Measurements from ENCODE around the gene GALNT8.
"Not testable (repeated sequence)": the region's sequence is repeated elsewhere in the genome, so short reads cannot be mapped to it uniquely, and the experiment has no call there.

GALNT8 gene

GRCh38 chr12:4743046-4743445 lies 22.8 kb downstream of the GALNT8 start:
- H3K9ac ChIP-seq (ENCODE audit: low read length): no peak overlapping the region
- H3K9me3 ChIP-seq (ENCODE audit: control insufficient read depth, insufficient read depth, low read depth, low read length): no peaks in the 10 kb centered on the region; the same call in 1 of the 2 replicates
- H3K27ac ChIP-seq (ENCODE audit: low read depth, low read length): no peak overlapping the region
- H3K36me3 ChIP-seq (ENCODE audit: control insufficient read depth, insufficient read depth, low read length): no peaks in the 10 kb centered on the region
- H3K27me3 ChIP-seq (ENCODE audit: control insufficient read depth, insufficient read depth, low read length): no peaks in the 10 kb centered on the region
- H3K4me3 ChIP-seq (ENCODE audit: low read depth, low read length): no peak overlapping the region
- H3K4me1 ChIP-seq (ENCODE audit: control insufficient read depth, insufficient read depth, low read length): no peaks in the 10 kb centered on the region

GRCh38 chr12:4744709-4745108 lies 24.5 kb downstream of the GALNT8 start:
- Histone ChIP-seq H3K36me3 (ENCODE audit: control insufficient read depth, insufficient read depth, low read length) (no peaks in the 10 kb centered on the region), H3K4me1 (ENCODE audit: control insufficient read depth, insufficient read depth, low read length) (no peaks in the 10 kb centered on the region), H3K27me3 (ENCODE audit: control insufficient read depth, insufficient read depth, low read length) (no peaks in the 10 kb centered on the region), H3K9ac (ENCODE audit: low read length) (no peak overlapping the region), H3K9me3 (ENCODE audit: control insufficient read depth, insufficient read depth, low read depth, low read length) (no peaks in the 10 kb centered on the region; the same call in 1 of the 2 replicates), H3K4me3 (ENCODE audit: low read depth, low read length) (no peak overlapping the region), H3K27ac (ENCODE audit: low read depth, low read length) (no peak overlapping the region)

- Histone ChIP-seq H3K9me3 (ENCODE audit: control insufficient read depth, insufficient read depth, low read depth, low read length) (no peaks in the 10 kb centered on the region; the same call in 1 of the 2 replicates), H3K9ac (ENCODE audit: low read length) (no peak overlapping the region), H3K36me3 (ENCODE audit: control insufficient read depth, insufficient read depth, low read length) (no peaks in the 10 kb centered on the region), H3K4me1 (ENCODE audit: control insufficient read depth, insufficient read depth, low read length) (no peaks in the 10 kb centered on the region), H3K27ac (ENCODE audit: low read depth, low read length) (no peak overlapping the region), H3K27me3 (ENCODE audit: control insufficient read depth, insufficient read depth, low read length) (no peaks in the 10 kb centered on the region), H3K4me3 (ENCODE audit: low read depth, low read length) (no peak overlapping the region)
Measured at GRCh38 chr12:4745249-4745648, 25.0 kb downstream of the GALNT8 start.

DNA sequence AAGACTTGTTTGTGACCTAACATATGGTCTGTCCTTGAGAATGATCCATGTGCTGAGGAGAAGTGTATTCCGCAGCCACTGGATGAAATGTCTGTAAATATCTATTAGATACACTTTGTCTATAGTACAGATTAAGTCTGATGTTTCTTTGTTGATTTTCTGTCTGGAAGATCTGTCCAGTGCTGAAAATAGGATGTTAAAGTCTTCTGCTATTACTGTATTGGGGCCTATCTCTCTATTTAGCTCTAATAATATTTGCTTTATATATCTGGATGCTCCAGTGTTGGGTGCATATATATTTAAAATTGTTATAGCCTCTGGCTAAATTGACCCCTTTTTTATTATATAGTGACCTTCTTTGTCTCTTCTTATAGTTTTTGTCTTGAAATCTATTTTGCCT lies 31.5 kb downstream of the GALNT8 start:
- not testable (repeated sequence) for H3K4me3 ChIP-seq (ENCODE audit: low read depth, low read length); H3K27me3 ChIP-seq (ENCODE audit: control insufficient read depth, insufficient read depth, low read length); H3K9me3 ChIP-seq (ENCODE audit: control insufficient read depth, insufficient read depth, low read depth, low read length); H3K36me3 ChIP-seq (ENCODE audit: control insufficient read depth, insufficient read depth, low read length); H3K4me1 ChIP-seq (ENCODE audit: control insufficient read depth, insufficient read depth, low read length); H3K27ac ChIP-seq (ENCODE audit: low read depth, low read length); H3K9ac ChIP-seq (ENCODE audit: low read length)

GRCh38 chr12:4762773-4763172 lies 42.6 kb downstream of the GALNT8 start:
- Histone ChIP-seq H3K4me3 (ENCODE audit: low read depth, low read length) (no peak overlapping the region), H3K27ac (ENCODE audit: low read depth, low read length) (no peak overlapping the region), H3K9me3 (ENCODE audit: control insufficient read depth, insufficient read depth, low read depth, low read length) (no peaks in the 10 kb centered on the region), H3K9ac (ENCODE audit: low read length) (no peak overlapping the region), H3K4me1 (ENCODE audit: control insufficient read depth, insufficient read depth, low read length) (peaks cover 8% of the 10 kb centered on the region), H3K36me3 (ENCODE audit: control insufficient read depth, insufficient read depth, low read length) (peaks cover 2% of the 10 kb centered on the region; the same call in 1 of the 2 replicates), H3K27me3 (ENCODE audit: control insufficient read depth, insufficient read depth, low read length) (no peaks in the 10 kb centered on the region)

GRCh38 chr12:4763549-4763948 lies 43.3 kb downstream of the GALNT8 start:
- Histone ChIP-seq H3K4me1 (ENCODE audit: control insufficient read depth, insufficient read depth, low read length) (peaks cover 8% of the 10 kb centered on the region), H3K9ac (ENCODE audit: low read length) (no peak overlapping the region), H3K36me3 (ENCODE audit: control insufficient read depth, insufficient read depth, low read length) (peaks cover 2% of the 10 kb centered on the region; the same call in 1 of the 2 replicates), H3K9me3 (ENCODE audit: control insufficient read depth, insufficient read depth, low read depth, low read length) (no peaks in the 10 kb centered on the region), H3K27ac (ENCODE audit: low read depth, low read length) (no peak overlapping the region), H3K4me3 (ENCODE audit: low read depth, low read length) (no peak overlapping the region), H3K27me3 (ENCODE audit: control insufficient read depth, insufficient read depth, low read length) (no peaks in the 10 kb centered on the region)

DNA sequence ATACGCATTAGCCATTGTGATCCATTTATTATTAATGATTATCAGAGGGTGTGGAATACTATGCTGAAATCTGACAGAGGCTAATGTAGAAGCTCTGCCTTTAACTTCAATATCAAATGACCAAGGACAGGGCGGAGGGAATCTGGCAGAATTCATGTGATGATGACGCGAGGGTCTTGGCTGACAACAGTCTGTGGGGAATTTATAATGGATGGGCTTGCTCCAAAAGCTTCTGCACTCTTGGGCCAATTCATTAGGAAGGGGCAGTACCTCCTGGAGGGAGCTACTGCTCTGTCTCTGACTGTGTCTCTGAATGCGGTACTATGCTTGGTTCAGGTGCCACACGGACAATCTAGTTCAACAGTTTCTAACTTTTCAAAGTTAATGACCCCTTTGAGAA lies 46.2 kb downstream of the GALNT8 start:
- H3K27ac ChIP-seq (ENCODE audit: low read depth, low read length): no peak overlapping the region
- no peak overlapping the region for H3K4me3 ChIP-seq (ENCODE audit: low read depth, low read length)
- peaks cover 2% of the 10 kb centered on the region; the same call in 1 of the 2 replicates for H3K36me3 ChIP-seq (ENCODE audit: control insufficient read depth, insufficient read depth, low read length)
- no peaks in the 10 kb centered on the region for H3K9me3 ChIP-seq (ENCODE audit: control insufficient read depth, insufficient read depth, low read depth, low read length)
- no peak overlapping the region for H3K9ac ChIP-seq (ENCODE audit: low read length)
- peaks cover 8% of the 10 kb centered on the region for H3K4me1 ChIP-seq (ENCODE audit: control insufficient read depth, insufficient read depth, low read length)
- no peaks in the 10 kb centered on the region for H3K27me3 ChIP-seq (ENCODE audit: control insufficient read depth, insufficient read depth, low read length)

- peaks cover 2% of the 10 kb centered on the region; the same call in 1 of the 2 replicates for H3K36me3 ChIP-seq (ENCODE audit: control insufficient read depth, insufficient read depth, low read length)
- no peaks in the 10 kb centered on the region for H3K9me3 ChIP-seq (ENCODE audit: control insufficient read depth, insufficient read depth, low read depth, low read length)
- no peak overlapping the region for H3K4me3 ChIP-seq (ENCODE audit: low read depth, low read length)
- no peaks in the 10 kb centered on the region for H3K27me3 ChIP-seq (ENCODE audit: control insufficient read depth, insufficient read depth, low read length)
- peaks cover 11% of the 10 kb centered on the region for H3K4me1 ChIP-seq (ENCODE audit: control insufficient read depth, insufficient read depth, low read length)
- H3K27ac ChIP-seq (ENCODE audit: low read depth, low read length): no peak overlapping the region
- no peak overlapping the region for H3K9ac ChIP-seq (ENCODE audit: low read length)
Measured at GRCh38 chr12:4767186-4767585, 47.0 kb downstream of the GALNT8 start.

- no peak overlapping the region for H3K27ac ChIP-seq (ENCODE audit: low read depth, low read length)
- peaks cover 2% of the 10 kb centered on the region; the same call in 1 of the 2 replicates for H3K36me3 ChIP-seq (ENCODE audit: control insufficient read depth, insufficient read depth, low read length)
- H3K4me3 ChIP-seq (ENCODE audit: low read depth, low read length): no peak overlapping the region
- no peaks in the 10 kb centered on the region for H3K9me3 ChIP-seq (ENCODE audit: control insufficient read depth, insufficient read depth, low read depth, low read length)
- H3K9ac ChIP-seq (ENCODE audit: low read length): no peak overlapping the region
- H3K4me1 ChIP-seq (ENCODE audit: control insufficient read depth, insufficient read depth, low read length): peaks cover 8% of the 10 kb centered on the region
- no peaks in the 10 kb centered on the region for H3K27me3 ChIP-seq (ENCODE audit: control insufficient read depth, insufficient read depth, low read length)
Measured at GRCh38 chr12:4768341-4768740, 48.1 kb downstream of the GALNT8 start.

GRCh38 chr12:4769073-4769472 lies 48.9 kb downstream of the GALNT8 start:
- no peak overlapping the region for H3K4me3 ChIP-seq (ENCODE audit: low read depth, low read length)
- no peaks in the 10 kb centered on the region for H3K9me3 ChIP-seq (ENCODE audit: control insufficient read depth, insufficient read depth, low read depth, low read length)
- no peaks in the 10 kb centered on the region for H3K27me3 ChIP-seq (ENCODE audit: control insufficient read depth, insufficient read depth, low read length)
- peaks cover 4% of the 10 kb centered on the region; the same call in 1 of the 2 replicates for H3K4me1 ChIP-seq (ENCODE audit: control insufficient read depth, insufficient read depth, low read length)
- H3K36me3 ChIP-seq (ENCODE audit: control insufficient read depth, insufficient read depth, low read length): peaks cover 2% of the 10 kb centered on the region; the same call in 1 of the 2 replicates
- H3K9ac ChIP-seq (ENCODE audit: low read length): no peak overlapping the region
- no peak overlapping the region for H3K27ac ChIP-seq (ENCODE audit: low read depth, low read length)

GRCh38 chr12:4771172-4771959 lies 51.2 kb downstream of the GALNT8 start:
- no peak overlapping the region for H3K4me3 ChIP-seq (ENCODE audit: low read depth, low read length)
- H3K36me3 ChIP-seq (ENCODE audit: control insufficient read depth, insufficient read depth, low read length): no peaks in the 10 kb centered on the region
- H3K27ac ChIP-seq (ENCODE audit: low read depth, low read length): no peak overlapping the region
- H3K9ac ChIP-seq (ENCODE audit: low read length): no peak overlapping the region
- H3K27me3 ChIP-seq (ENCODE audit: control insufficient read depth, insufficient read depth, low read length): no peaks in the 10 kb centered on the region
- H3K4me1 ChIP-seq (ENCODE audit: control insufficient read depth, insufficient read depth, low read length): peaks cover 4% of the 10 kb centered on the region; the same call in 1 of the 2 replicates
- no peaks in the 10 kb centered on the region for H3K9me3 ChIP-seq (ENCODE audit: control insufficient read depth, insufficient read depth, low read depth, low read length)
